Measurements from ENCODE around the gene UBXN4.
A peak's percentile ranks its signal among the peaks of the same experiment; 100 is the strongest.

UBXN4 gene

DNA sequence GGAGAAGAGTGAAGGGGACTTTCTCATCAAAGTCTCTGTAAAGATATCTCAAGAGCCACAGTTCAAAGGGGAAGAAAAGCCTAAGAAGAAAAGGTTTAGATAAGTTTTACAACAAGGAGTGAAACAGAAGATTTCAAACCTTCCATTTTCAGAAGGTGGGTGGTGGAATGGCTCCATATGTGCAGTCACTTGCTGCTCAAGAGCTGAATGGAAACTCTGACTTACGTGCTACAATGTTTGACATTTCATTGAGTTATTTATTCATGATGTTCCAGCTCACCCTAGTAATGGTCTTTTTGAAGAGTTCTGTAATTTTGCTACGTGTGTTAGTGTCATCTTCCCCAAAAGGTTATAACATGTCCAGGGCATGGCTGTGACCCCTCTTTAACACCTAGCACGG is 73.6 kb downstream of the UBXN4 start:
- no peak for DNase-seq

DNA sequence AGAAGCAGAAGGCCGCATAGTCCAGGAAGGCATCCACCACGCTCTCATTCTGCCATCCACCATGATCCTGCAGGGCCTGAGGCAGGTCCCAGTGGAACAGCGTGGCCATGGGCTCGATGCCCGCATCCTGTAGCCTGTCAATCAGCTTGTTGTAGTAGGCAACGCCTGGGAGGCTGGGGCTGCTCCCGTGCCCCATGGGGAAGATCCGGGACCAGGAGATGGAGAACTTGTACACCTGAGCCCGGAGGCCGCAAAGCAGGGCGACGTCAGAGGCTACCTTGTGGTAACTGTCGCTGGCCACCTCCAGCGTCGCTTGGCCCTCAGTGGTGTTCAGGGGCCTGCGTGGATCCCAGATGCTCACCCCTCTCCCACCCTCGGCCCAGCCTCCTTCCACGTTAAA is 75.8 kb downstream of the UBXN4 start:
- DNase-seq = no peak

DNA sequence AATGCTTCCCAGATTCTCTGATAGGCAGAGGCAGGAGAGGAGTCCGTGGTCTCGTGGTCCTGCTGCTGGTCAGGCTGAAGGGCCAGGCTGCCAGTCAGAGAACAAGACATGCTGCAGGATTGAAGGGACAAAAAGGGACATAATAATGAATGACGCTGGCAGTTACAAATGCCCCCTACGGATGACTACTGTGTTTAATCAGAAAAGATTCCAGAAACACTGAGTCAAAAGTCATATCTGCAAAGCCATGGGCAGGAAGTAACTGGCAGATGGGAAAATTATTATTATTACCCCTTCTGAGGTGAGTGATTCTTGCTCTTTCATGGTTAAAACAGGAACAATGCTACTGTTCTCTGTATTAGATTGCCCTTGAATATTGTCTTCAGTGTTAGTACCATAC is 76.3 kb downstream of the UBXN4 start:
- DNase-seq = no peak

DNA sequence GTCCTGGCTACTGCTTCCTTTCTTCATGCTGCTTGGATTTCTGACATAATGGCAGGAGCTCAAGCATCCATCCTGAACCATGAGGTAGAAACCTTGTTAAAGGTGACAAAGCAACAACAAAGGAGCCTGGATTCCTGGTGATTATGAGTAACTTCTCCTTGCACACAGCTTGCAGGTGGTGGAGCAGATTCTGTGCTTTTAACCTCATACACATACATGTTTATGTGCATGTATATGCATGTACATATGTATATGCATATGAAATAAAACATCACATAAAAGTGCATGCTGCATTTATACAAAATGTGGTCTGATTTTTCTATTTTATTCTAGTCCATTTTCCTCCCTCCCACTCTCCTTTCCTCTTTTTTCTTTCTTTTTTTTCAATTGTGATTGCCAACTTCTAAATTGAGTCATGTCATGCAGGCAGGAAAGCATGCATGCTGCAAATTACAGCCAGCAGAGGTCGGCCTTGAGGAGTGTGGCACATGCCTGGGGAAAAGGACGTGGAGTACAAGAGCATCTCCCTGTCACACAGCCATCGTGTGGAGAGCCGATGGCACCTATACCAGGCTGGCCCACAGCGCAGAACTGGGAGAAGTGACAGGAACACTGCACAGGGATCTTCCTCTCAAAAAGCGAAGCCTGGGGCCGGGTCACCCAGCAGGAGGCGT is 77.4 kb downstream of the UBXN4 start:
- DNase-seq = peak; percentile 15 to 21

DNA sequence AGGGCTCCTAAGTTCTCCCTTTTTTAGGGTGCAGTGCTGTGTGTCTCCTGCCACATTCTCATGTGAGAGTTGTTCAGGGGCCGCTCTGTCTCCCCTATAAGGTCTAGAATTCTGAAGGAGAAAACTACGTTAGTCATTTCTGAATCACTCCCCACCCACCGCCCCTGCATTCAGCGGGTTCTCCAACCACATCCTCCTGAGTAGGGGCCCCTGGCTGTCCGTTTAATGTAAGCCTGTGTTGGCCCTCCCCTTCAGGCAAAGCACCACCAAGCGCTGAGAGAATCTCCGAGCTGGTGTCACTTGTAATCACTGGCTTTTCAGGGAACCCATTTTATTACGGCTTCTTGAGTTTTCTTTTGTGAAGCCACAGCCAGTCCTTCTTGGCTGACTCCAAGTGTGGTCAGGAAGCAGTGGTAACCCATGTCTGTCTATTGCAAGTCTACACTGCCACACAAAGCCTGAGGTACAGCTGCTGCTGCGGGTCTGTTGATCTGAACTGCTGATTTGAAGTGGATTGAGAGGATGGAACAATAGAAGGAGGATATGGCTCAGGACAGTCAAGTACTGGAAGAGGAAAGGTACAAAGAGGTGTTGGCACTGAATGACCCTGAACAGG is 78.5 kb downstream of the UBXN4 start:
- DNase-seq = peak; percentile 23 to 67

DNA sequence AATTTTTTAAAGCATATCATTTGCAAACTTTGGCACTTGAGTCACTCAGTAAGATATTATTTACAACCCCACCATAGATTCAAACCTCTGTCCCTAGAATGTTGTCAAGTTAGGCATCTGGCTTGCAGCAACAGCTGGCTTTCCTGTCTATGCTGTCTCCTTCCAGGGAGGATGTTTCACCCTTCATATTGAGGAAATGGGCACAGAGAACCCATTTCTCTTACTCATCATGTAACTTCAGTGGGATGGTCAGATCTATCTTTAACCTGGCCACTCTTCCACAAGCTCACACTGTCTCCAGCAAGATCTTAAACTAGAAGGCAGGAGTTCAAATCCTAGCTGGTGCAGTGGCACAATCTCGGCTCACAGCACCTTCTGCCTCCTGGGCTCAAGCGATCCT is 79.5 kb downstream of the UBXN4 start:
- DNase-seq = no peak

DNA sequence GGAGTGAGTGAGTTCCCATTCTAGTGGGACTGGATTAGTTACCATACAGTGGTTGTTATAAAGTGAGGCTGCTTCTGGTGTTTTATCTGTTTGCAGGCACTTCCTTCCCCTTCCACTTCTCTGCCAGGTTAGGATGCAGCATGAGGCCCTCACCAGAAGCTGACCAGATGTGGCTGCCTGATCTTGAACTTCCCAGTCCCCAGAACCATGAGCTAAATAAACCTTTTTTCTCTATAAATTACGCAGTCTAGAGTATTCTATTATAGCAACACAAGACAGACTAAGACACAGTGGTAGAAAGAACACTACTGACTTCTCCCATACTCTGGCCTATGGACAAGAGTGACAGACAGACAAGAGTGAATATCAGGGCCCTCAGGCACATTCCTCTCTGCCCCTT is 81.2 kb downstream of the UBXN4 start:
- DNase-seq = no peak

DNA sequence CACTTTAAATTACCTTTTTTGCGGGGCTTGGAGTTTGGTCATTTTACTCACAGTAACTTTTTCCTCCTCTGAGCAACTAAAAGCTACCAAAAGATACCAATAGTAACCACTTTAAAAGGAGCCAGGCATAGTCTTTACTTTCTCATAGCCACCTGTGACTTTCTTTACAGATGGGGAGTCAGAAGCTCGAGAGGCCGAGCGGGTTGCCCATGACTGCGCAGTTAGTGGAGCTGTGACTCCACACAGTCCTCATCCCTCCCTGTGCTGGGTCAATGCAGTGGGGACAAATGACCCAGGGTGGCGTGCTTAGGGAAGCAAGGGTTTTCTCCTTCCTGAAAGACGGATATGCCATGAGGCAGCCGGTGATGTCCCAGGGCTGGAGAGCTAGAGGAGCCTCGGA is 83.5 kb downstream of the UBXN4 start:
- DNase-seq = no peak

DNA sequence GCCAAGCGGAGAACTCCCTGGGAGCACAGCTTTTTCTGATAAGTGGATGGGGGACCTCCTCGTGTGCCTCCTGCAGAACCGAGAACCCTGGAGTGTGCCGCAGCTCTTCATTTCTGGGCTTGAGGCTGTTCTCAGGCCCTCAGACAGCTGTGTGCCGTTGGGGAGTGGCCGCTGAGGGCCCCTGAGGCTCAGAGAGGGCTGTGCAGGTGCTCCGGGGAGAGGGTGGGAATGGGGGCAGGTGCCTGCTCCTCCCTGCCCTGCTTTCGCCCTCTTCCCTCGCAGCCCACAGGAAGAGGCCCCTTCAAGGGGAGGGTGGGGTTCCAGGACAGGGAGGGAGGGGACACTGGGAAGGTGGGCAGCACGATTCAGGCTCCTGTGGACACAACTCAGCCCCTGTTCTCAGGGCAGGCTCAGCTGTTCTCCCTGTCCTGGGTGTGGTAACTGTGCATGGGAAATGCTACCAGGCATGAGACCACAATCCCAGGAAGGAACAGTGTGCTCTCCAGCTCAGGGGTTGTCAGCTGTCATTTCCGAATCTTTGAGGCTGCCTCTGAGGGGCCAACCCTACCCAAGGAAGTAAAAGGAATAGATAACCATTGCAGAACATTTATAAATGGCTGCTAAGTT is 84.0 kb downstream of the UBXN4 start:
- DNase-seq = no peak

DNA sequence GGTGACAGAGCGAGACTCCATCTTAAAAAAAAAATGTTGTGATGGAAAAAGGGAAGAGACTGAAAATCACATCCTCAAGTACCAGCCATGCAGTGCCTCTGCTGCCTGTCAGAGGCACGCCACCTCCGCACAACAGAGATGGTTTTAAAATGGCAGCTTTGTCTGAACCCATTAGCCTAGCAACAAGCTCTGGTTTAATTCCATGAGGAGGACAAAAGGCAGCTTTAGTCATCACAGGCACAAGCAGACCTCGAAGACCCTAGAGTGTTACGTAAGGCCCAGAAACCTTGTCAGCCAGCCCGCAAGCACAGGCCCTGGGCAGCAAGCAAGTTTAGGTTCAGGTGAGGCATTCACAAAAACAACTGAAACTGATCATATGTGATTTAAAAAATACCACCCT is 84.9 kb downstream of the UBXN4 start:
- no peak for DNase-seq

DNA sequence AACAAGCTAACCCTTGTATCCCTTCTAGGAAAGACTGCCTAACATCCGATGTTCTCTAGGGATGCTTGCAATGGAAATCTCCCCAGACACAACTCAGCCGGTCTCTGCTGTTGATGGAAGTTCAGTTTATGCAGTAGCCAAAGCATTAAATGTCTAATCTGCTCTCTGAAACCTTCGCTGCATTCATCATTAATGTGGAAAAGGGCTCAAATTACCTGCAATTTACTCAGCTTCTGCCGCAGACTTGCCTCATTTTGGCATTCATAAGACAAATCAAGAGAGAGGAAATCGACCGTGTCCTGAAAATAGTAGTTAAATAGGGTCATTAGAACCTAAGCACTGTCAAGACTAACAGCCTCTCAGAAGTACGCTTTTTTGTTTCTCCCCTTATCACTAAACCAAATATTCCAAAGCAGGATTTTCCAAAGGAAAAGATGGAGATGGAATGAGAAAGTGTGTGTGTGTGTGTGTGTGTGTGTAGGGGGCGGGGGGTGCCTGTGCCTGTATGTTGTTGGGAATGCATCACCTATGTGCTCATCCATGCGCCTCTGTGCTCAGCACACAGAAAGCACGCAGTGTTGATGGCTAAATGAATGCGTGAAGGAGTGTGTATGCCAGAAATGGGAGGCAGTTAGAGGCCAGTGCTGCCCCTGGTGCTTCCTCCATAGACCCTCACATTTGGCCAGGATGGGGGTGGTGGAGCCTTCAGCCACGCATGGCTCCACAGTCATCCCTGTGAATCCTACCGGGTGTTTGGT is 87.9 kb downstream of the UBXN4 start:
- no peak for DNase-seq

DNA sequence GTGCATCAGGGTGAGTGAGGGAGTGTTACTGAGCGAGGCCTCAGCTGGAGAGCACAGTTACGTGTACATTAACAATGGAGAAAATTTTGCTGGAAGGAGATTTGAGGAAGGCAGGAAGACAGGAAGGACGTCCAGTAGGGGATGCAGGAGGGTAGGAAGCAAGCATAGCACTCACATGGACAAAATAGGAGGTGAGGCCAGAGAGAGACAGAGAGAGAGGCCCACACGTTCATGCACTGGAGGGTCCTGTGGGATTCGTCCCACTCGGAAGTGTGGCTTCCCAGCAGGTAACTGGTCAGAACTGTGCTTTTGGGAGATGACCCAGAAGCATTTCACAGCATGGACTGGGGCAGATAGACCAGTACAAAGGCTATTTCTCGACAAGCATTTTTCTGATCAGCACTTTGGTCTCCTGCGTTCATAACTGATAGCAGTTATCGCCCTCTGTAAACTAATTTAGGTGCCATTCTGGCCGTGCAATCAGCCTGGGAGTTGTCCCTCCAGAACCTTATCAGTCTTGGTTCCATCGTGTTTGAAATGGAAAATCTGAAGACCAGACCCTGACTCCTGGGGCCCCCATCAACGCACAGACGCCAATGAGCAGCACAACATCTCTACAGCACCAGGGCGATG is 89.6 kb downstream of the UBXN4 start:
- no peak for DNase-seq

DNA sequence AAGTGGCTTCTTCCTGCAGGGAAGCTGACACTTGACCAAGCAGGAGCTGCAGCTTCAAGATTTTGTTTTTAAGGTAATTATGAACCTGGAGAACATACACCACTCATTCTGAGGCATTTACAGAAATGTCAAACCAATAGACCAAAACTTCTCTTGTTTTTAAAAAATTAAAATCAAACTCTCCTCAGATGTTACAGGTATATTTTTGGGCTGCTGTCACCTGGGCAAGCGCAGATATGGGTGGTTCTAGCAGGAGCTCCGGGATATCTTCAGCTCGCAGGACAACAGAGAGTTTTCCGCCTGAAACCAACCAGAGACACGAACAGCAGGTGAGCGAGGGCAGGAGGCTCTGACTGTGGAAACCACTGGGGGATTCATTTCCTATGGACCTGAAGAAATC is 91.2 kb downstream of the UBXN4 start:
- DNase-seq = no peak
